Colon (tissue), 2 donors: Measurements from ENCODE around the gene VSTM4.

ENCODE experiments used
- FAIRE-seq: peaks from 2 replicates; lab custom pipeline; 2012; peaks lifted over from hg19 to GRCh38; lab: Jason Lieb, UNC
- donor health status: control.
- donor health status: control.

VSTM4 gene

GRCh38 chr10:49141541-49142332 is 26.4 kb upstream of the VSTM4 start:
- no peak for FAIRE-seq

DNA sequence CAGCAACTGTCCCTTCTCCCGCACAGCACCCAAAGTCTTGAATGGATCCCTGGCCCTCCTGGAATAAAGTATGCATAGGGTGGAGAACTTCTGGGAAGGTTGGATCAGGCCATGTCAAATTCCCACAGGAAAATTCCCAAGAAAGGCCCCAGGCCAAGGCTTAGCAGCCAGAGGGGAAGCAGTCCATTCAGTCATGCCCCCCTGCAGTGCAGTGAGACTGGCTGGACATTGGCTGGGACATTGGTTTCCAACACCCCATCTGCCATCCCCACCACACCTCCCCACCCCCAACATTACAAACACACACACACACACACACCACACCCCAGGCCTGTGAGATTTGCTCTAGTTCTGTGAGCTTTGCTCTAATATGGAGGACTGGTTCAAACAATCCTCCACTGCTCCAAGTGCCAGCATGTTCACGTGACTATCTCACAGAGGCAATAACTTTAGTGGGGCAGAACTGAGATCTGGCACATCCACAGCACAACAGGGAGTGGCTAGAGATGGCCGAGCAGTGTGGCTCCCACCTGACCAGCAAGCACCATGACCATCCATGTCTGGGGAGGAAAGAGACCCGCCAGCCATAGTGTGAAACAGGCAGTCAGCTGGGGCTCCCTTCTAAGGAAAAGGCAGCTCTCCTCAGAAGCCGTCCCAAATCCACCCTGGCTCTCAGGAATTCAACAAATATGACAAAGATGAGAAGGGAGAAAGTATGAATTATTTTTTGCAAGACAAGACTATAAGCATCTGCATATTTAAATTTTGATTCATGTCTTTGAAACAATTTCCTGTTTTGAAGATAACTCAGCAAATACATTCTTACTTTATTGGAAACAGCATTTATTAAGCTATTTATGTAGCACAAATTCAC is 25.2 kb upstream of the VSTM4 start:
- no peak for FAIRE-seq

DNA sequence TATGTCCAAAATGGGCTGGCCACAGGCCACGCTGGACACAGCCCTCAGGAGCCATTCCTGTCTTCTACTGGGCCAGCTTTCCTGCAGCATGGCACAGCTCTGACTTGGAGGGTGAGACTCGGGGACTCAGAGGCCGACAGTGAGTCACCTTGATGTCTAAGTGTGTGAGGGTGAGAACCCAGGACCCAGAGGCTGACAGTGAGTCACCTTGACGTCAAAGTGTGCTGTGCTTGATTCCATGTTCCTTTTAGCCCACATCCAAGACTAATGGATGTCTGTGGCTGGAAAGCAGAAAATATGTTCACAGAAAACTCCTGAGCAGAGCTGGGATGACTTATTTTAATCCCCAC is 24.5 kb upstream of the VSTM4 start:
- FAIRE-seq = no peak

DNA sequence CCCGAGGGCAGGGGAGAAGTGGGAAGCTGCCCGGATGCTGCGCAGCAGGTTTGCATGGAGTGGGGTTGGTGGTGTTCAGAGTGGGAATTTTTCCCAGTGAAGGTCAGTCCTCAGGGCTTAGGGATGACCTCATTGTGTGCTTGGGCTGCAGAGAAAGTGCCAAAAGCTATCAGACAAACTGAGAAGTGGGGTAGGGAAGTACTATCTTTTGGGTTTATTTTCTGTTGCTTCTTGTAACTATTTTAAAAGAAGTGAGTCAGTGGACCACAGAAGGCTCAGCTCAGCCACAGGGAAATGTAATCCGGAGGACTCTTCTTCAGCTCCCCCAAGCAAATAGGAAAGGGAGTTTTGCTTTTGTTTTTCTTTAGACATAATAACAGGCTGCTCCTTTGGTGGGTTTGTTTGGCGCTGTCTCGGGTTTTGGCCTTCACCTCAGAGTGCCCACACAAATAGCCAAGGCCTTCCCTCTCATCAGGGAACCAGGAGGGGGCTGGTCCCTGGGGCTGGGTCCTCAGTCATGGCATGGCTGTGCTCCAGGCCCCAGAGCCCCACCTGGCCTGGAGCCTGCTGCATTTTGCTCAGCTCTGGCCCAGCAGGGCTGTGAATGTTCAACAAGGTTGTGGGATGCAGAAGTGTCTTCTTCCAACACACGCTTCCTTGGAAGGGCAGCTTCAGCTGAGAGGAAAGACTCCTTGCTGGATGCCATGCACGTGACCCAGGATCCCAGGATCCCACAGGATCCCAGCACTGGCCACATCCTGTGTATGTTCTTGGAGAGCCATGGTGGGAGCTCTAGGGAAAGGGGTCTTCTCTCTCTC is 23.9 kb upstream of the VSTM4 start:
- no peak for FAIRE-seq

GRCh38 chr10:49138361-49138891 is 23.1 kb upstream of the VSTM4 start:
- FAIRE-seq = no peak

GRCh38 chr10:49136525-49136924 is 21.2 kb upstream of the VSTM4 start:
- no peak for FAIRE-seq

- FAIRE-seq = no peak
These were observed 20.4 kb upstream of the VSTM4 start for GRCh38 chr10:49135575-49136313.

DNA sequence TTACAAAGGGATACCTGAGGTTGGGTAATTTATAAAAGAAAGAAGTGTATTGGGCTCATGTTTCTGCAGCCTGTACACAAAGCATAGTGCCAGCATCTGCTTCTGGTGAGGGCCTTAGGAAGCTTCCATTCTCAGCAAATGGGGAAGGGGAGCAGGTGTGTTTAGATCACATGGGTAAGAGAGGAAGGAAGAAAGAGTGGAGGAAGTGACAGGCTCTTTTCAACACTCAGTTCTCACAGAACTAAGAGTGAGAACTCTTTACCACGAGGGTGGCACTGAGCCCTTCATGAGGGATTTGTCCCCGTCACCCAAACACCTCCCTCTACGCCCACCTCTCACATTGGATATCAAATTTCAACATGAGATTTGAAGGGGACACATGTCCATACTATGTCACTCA is 19.0 kb upstream of the VSTM4 start:
- no peak for FAIRE-seq

- FAIRE-seq = no peak
These were observed 18.5 kb upstream of the VSTM4 start, which contains the start of gene FAM170B for GRCh38 chr10:49133706-49134248. FAM170B (minus strand) TSS chr10:49134021; CDS start chr10:49133918, 103 bp downstream.

DNA sequence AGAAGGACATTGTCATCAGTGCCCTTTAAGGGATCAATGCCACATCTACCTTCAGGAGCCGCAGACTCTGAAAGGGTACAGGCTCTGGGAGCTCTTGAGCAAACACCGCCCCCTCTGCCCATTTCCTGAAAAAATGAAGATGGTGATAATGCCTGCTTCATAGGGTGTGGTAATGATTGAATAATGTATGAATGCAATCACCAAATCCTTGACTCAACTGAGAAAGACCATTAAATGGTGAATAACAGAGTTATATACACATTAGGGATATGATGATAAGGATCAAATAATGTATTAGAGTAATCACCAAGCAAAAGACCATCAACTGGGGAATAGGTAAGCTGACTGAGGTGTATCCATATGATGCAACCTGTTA is 17.0 kb upstream of the VSTM4 start:
- no peak for FAIRE-seq

DNA sequence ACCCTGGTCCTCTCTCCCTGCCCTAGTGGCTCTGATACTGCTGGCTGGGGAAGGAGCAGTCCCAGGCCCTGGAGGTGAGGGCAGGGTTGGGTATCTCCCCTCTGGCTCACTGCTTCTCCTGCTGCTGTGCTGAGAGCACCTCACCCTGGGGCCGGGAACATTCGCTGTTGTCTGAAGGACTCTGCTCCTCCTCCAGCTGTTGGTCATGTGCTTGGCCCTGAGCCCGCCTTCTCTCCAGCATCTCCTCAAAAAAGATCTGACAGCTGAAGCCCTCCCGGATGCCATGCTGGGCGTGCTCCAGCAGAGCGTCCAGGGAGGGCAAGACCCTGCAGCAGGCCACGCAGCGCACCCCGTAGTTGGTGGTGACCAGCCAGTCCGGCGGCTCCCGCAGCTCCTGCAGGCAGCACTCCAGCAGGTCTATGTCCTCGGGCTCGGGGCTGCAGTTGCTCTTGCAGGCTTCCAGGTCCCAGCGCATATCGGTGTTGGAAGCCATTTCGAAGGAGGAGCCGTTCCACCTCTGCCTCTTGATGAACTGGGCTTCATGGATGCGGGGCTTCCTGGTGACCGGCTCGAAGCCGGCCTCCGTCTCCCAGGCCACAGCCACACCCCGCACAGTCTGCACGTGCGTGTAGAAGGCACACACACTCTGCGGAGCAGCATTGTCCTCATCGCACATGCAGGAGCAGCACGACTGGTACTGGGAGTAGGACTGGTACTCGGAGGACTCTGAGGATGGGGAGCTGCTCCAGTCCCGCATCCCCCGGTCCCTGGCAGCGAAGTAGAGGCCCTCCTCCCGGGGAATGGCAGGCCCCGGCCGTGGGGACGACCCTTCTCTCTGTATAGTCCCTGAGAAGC is 16.4 kb upstream of the VSTM4 start:
- FAIRE-seq = no peak

DNA sequence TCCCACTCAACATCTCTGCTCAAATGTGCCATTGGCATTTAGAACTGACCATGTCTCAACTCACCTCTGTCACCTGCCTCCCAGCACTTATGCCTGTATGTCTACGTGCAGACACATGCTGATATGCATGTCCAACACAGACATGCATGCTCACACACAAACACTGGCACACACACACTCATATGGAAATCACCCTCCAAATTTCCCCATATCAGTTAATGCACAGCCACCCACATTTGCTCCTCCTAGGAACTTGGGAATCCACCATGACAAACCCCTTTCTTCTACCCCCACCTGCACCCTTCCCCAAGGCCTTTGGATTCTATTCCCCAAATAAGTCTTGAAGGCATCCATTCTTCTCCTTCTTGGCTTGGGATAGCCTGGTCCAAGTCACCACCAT is 14.1 kb upstream of the VSTM4 start:
- FAIRE-seq = no peak

DNA sequence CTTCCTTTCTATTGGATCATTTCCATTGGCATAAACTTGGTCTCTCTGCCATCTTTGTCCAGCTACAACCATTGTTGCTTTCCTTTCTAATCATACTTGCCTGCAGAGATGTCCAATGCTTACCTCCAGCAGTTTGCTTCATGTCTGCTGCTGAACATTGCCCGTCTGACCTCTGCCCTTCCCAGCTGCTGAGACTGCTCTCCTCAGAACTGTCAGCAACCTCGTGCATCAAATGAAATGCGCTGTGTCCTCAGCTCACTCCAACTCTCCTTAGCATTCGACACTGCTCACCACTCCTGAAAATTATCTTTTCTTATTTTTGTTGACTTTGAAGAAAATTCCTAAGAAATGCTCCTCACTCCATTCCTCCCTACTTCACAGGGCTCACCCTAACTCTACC is 13.5 kb upstream of the VSTM4 start:
- FAIRE-seq = no peak

DNA sequence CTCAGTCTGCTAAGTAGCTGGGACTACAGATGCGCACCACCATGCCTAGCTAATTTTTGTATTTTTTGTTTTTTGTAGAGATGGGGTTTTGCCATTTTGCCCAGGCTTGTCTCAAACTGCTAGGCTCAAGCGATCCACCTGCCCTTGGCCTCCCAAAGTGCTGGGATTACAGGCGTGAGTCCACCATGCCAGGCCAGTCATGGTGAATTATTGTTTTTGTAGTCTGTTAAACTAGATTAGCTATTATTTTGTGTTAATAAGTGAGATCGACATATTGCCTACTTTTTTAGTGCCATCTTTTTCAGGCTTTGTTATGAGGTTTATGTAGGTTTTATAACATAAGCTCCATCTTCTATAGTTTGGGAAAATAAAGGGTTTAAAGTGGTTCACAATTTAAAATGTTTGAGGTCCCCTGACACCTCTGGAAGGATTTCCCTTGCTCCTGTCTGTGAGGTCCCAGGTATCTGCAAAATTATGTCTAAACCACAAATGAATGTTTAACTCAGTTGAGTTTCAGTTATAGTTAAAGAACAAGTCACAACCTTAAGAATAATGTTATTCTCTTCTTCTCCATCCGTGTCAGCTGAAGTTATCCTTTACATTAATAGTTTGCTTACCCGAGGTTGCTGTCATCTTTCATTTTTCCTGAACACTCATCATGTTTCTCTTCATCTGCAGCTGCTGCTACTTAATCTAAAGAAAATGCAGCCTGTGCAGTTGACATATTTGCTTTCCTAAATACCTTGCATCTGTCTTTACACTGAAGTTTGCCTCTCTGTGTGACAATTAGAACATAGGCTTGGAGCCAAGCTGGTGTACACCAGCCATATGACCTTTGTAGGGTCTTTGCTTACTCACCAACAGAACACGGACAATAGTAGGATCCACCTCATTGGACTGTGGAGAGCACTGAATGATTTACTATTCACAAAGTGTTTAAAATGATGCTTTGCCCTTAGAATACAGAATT is 8.9 kb upstream of the VSTM4 start:
- FAIRE-seq = no peak

DNA sequence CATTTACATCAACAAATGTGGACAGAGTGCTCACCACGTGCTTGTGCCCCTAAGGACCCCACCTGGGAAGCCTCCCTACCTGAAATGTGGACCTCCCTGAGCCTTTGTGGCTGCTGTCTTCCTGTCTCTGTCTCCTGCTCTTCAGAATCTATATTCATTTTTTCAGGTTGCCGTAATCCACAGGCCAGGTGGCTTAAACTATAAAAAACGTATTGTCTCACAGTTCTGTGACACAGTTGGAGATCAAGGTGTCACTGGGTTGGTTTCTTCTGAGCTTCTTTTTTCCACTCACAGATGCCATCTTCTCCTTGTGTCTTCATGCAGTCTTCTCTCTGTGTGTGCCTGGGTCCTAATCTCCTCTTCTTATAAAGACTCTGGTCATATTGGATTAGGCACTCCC is 5.6 kb upstream of the VSTM4 start:
- FAIRE-seq = no peak

DNA sequence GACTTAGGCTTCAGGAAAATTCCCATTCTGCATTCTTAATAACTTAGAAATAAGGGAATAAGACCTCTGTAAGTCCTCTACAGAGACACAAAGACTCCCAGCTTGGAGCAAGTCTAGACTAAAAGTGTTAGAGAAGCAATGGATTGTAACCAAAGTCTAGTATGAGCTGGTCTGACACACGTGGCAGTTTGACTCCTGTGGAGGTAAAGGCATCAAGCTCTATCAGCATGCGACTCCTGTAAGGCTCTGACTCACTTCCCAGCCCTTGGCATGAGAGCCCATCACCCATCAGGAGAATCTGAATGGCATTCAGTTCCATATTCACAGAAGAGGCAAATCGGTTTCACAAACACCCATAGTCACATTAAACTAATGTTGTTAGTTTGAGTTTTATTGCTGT is 4.4 kb upstream of the VSTM4 start:
- no peak for FAIRE-seq

GRCh38 chr10:49118430-49119074 is 3.2 kb upstream of the VSTM4 start:
- no peak for FAIRE-seq

- no peak for FAIRE-seq
These were observed 2.2 kb upstream of the VSTM4 start for GRCh38 chr10:49117376-49118070.
